Keratinocyte (primary cell): ENCODE measurements around the gene CEP68. TPM values are rescaled to one million over a fixed set of nuclear protein-coding genes. Genes with fewer than 3 reads are reported as not detected.

Source experiments
- DNase-seq: peaks from one replicate; pipeline ENCODE4 v3.0.0-alpha.2; 2011; ENCODE audit warnings: low read depth, missing footprints, low spot score
- FAIRE-seq: peaks from 2 replicates; lab custom pipeline; 2011; peaks lifted over from hg19 to GRCh38; lab: Jason Lieb, UNC
- H2AFZ ChIP-seq: 2 replicates; pipeline ENCODE4 v1.6.0; 2012; ENCODE audit warnings: low read length, control low read depth, inconsistent platforms; ENCODE audit not compliant: control insufficient read depth
- H3K27ac ChIP-seq: 2 replicates; pipeline ENCODE4 v1.5.1; 2011; ENCODE audit warnings: low read length; ENCODE audit not compliant: control insufficient read depth, insufficient read depth
- H3K27me3 ChIP-seq: 3 replicates; pipeline ENCODE4 v1.6.0; 2011; ENCODE audit warnings: low read length; ENCODE audit not compliant: control insufficient read depth, insufficient read depth; ENCODE audit errors: extremely low read depth
- H3K36me3 ChIP-seq, 2 experiments: 2 replicates in 1 of 2; 3 replicates in 1 of 2; pipeline ENCODE4 v1.5.1; 2011; ENCODE audit warnings: low read length in 2 of 2, mild to moderate bottlenecking in 1 of 2; ENCODE audit not compliant: control insufficient read depth in 2 of 2, insufficient read depth in 2 of 2; ENCODE audit errors: extremely low read depth in 1 of 2
- H3K4me1 ChIP-seq: 3 replicates; pipeline ENCODE4 v1.5.1; 2011; ENCODE audit warnings: low read length; ENCODE audit not compliant: control insufficient read depth, insufficient read depth; ENCODE audit errors: extremely low read depth
- H3K4me2 ChIP-seq: 3 replicates; pipeline ENCODE4 v1.6.0; 2011; ENCODE audit warnings: low read depth, low read length; ENCODE audit not compliant: control insufficient read depth, insufficient read depth; ENCODE audit errors: extremely low read depth
- H3K4me3 ChIP-seq, 3 experiments: fragments of 200-600 bp in 1 of 3; sonication (generic) in 1 of 3; 2 replicates in 2 of 3; 3 replicates in 1 of 3; pipeline ENCODE4 v1.5.1; 2011 to 2016; ENCODE audit warnings: low read length in 3 of 3, mild to moderate bottlenecking in 3 of 3, control low read depth in 2 of 3, inconsistent platforms in 1 of 3, low read depth in 1 of 3, mixed read lengths in 1 of 3, mixed run types in 1 of 3, moderate library complexity in 1 of 3; ENCODE audit not compliant: control insufficient read depth in 2 of 3, insufficient read depth in 2 of 3; ENCODE audit errors: extremely low read depth in 1 of 3
- H3K79me2 ChIP-seq: 2 replicates; pipeline ENCODE4 v1.6.0; 2012; ENCODE audit warnings: low read length; ENCODE audit not compliant: control insufficient read depth, insufficient read depth
- H3K9ac ChIP-seq: 3 replicates; pipeline ENCODE4 v1.6.0; 2011; ENCODE audit warnings: low read length; ENCODE audit not compliant: control insufficient read depth, insufficient read depth; ENCODE audit errors: extremely low read depth
- H3K9me1 ChIP-seq: 3 replicates; pipeline ENCODE4 v1.6.0; 2011; ENCODE audit warnings: low read length; ENCODE audit not compliant: control insufficient read depth, insufficient read depth; ENCODE audit errors: extremely low read depth
- H3K9me3 ChIP-seq: 2 replicates; pipeline ENCODE4 v1.5.1; 2012; ENCODE audit warnings: low read depth, low read length; ENCODE audit not compliant: control insufficient read depth
- H4K20me1 ChIP-seq: 3 replicates; pipeline ENCODE4 v1.6.0; 2011; ENCODE audit warnings: low read length; ENCODE audit not compliant: control insufficient read depth, insufficient read depth; ENCODE audit errors: extremely low read depth
- EZH2 ChIP-seq: IDR thresholded peaks from one replicate; pipeline ENCODE4 v1.6.1; 2012; ENCODE audit warnings: inconsistent platforms, mild to moderate bottlenecking, low read length, moderate library complexity
- dilution Hi-C: fragments of 300-500 bp; cut with MboI; formaldehyde crosslinking; loops from one replicate; pipeline ENCODE4 v1.7.0; 2020; ENCODE audit warnings: low sequenced_read_pairs; ENCODE audit not compliant: extremely low pct_ligation_motif_present
- polyA plus RNA-seq, 5 experiments: library from polyadenylated mRNA; depleted of rRNA in 3 of 5; stranded (reverse) in 3 of 5; stranded (forward) in 1 of 5; unstranded in 1 of 5; fragments of >200 nt; gene quantifications; 1 replicate in 1 of 5; 2 replicates in 3 of 5; 3 replicates in 1 of 5; pipeline versions ENCODE4 v1.2.1 to v1.2.3, GENCODE V29; 2011 to 2012; ENCODE audit warnings: missing spikeins in 2 of 5, low read depth in 1 of 5, low replicate concordance in 1 of 5
- TF ChIP-seq, protein P1 (sequence below), 3 experiments: IDR thresholded peaks in 1 of 3; conservative IDR thresholded peaks in 1 of 3; optimal IDR thresholded peaks in 1 of 3; 2 replicates in 2 of 3; 3 replicates in 1 of 3; pipeline versions ENCODE3 to v1.5.1; 2011; ENCODE audit warnings: low read length in 3 of 3, mild to moderate bottlenecking in 3 of 3, moderate library complexity in 2 of 3, control low read depth in 1 of 3, inconsistent platforms in 1 of 3; ENCODE audit not compliant: insufficient read depth in 2 of 3; ENCODE audit errors: extremely low read depth in 1 of 3

The CEP68 gene
- polyA plus RNA-seq, 1 donor (not counting 4 experiments of a cell fraction or from before 2014, with no cell fraction given): 4.1 TPM

DNA sequence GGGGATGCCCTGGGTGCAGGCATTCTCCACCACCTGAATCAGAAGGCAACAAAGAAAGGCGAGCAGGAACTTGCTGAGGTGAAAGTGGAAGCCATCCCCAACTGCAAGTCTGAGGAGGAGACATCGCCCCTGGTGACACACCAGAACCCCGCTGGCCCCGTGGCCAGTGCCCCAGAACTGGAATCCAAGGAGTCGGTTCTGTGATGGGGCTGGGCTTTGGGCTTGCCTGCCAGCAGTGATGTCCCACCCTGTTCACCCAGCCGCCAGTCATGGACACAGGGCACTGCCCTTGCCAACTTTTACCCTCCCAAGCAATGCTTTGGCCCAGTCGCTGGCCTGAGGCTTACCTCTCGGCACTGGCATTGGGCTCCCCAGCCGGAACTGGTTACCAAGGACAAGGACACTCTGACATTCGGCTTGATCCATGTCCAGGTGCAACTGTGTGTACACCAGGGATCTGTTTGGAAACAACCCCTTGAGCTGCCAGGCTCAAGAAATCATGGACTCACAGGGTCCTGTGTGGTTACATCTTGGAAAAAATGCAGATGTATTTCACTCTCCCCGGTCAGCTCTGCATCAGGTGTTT lies 35.2 kb upstream of the CEP68 start:
- peaks cover 5 to 27% of the 10 kb centered on the region in 2 experiments for H3K36me3 ChIP-seq
- H3K4me1 ChIP-seq: peaks cover 22% of the 10 kb centered on the region
- H3K4me3 ChIP-seq: no peak overlapping the region
- FAIRE-seq (no peak), DNase-seq (no peak)
- no peak for TF ChIP-seq EZH2
- TF ChIP-seq, protein P1, sequence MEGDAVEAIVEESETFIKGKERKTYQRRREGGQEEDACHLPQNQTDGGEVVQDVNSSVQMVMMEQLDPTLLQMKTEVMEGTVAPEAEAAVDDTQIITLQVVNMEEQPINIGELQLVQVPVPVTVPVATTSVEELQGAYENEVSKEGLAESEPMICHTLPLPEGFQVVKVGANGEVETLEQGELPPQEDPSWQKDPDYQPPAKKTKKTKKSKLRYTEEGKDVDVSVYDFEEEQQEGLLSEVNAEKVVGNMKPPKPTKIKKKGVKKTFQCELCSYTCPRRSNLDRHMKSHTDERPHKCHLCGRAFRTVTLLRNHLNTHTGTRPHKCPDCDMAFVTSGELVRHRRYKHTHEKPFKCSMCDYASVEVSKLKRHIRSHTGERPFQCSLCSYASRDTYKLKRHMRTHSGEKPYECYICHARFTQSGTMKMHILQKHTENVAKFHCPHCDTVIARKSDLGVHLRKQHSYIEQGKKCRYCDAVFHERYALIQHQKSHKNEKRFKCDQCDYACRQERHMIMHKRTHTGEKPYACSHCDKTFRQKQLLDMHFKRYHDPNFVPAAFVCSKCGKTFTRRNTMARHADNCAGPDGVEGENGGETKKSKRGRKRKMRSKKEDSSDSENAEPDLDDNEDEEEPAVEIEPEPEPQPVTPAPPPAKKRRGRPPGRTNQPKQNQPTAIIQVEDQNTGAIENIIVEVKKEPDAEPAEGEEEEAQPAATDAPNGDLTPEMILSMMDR (optimal IDR thresholded peaks at IDR 0.05 in 1 of 3, IDR thresholded peaks at IDR 0.05 in 1 of 3, conservative IDR thresholded peaks at IDR 0.05 in 1 of 3; ENCODE audit: extremely low read depth in 1 of 3, insufficient read depth in 2 of 3, low read length in 3 of 3): no peak
- dilution Hi-C loops: no loop called here
- H3K27me3 ChIP-seq: no peaks in the 10 kb centered on the region
- no peak overlapping the region for H3K9ac ChIP-seq
- H4K20me1 ChIP-seq: no peaks in the 10 kb centered on the region
- H3K9me3 ChIP-seq: no peaks in the 10 kb centered on the region
- no peaks in the 10 kb centered on the region for H3K79me2 ChIP-seq
- H3K4me2 ChIP-seq: no peak overlapping the region
- no peaks in the 10 kb centered on the region for H3K9me1 ChIP-seq
- H2AFZ ChIP-seq: no peak overlapping the region
- H3K27ac ChIP-seq: no peak overlapping the region

GRCh38 chr2:65021709-65022108 lies 34.5 kb upstream of the CEP68 start:
- no peak overlapping the region for H3K27ac ChIP-seq
- H3K79me2 ChIP-seq: no peaks in the 10 kb centered on the region
- no peak overlapping the region for H3K4me3 ChIP-seq
- DNase-seq: no peak
- no peaks in the 10 kb centered on the region for H4K20me1 ChIP-seq
- peaks cover 22% of the 10 kb centered on the region for H3K4me1 ChIP-seq
- dilution Hi-C loops: no loop called here
- H3K9ac ChIP-seq: no peak overlapping the region
- peaks cover 5 to 25% of the 10 kb centered on the region in 2 experiments for H3K36me3 ChIP-seq
- no peak for FAIRE-seq
- H3K9me1 ChIP-seq: no peaks in the 10 kb centered on the region
- H3K9me3 ChIP-seq: no peaks in the 10 kb centered on the region
- TF ChIP-seq, protein P1 (optimal IDR thresholded peaks at IDR 0.05 in 1 of 3, IDR thresholded peaks at IDR 0.05 in 1 of 3, conservative IDR thresholded peaks at IDR 0.05 in 1 of 3; ENCODE audit: extremely low read depth in 1 of 3, insufficient read depth in 2 of 3, low read length in 3 of 3): no peak
- no peak for TF ChIP-seq EZH2
- H2AFZ ChIP-seq: no peak overlapping the region
- H3K27me3 ChIP-seq: no peaks in the 10 kb centered on the region
- no peak overlapping the region for H3K4me2 ChIP-seq
